OCI-LY7 (cell line): ENCODE data around the gene GRID1. TPM values are rescaled to one million over a fixed set of nuclear protein-coding genes. Genes with fewer than 3 reads are reported as not detected.

Experiments
- BruUV-seq: library from RNA; stranded (reverse); fragments of 400-500 nt; replicated peaks from 2 replicates; lab custom pipeline; 2021; lab: Mats Ljungman, UMichigan
- CTCF ChIA-PET: fragments of 300-600 bp; sonication (Branson Sonifier 250); formaldehyde crosslinking; loops from one replicate; lab custom pipeline; 2022; ENCODE audit warnings: antibody characterized with exemption; ENCODE audit not compliant: unreplicated experiment; lab: Charles Lee
- POLR2A ChIA-PET: fragments of 300-600 bp; sonication (Branson Sonifier 250); formaldehyde crosslinking; loops from one replicate; lab custom pipeline; 2022; ENCODE audit warnings: antibody characterized with exemption; lab: Charles Lee
- DNase-seq: peaks from one replicate; pipeline ENCODE4 v3.0.0-alpha.2; 2015; ENCODE audit warnings: low spot score
- H2AFZ ChIP-seq: fragments of 200-600 bp; sonication (generic), shearing (Covaris generic); 2 replicates; pipeline ENCODE4 v1.6.1; 2014; ENCODE audit warnings: mild to moderate bottlenecking, antibody characterized with exemption, low read length, moderate library complexity
- H3K27ac ChIP-seq: fragments of 200-600 bp; sonication (generic); 2 replicates; pipeline ENCODE4 v1.5.1; 2014; ENCODE audit warnings: mixed run types, low read depth, mild to moderate bottlenecking, moderate library complexity, low read length, inconsistent platforms; ENCODE audit not compliant: poor library complexity, severe bottlenecking
- H3K36me3 ChIP-seq: fragments of 200-600 bp; sonication (generic); 2 replicates; pipeline ENCODE4 v1.6.1; 2014; ENCODE audit warnings: mild to moderate bottlenecking, antibody characterized with exemption, low read length, moderate library complexity, mixed read lengths; ENCODE audit not compliant: insufficient read depth
- H3K4me1 ChIP-seq: fragments of 200-600 bp; sonication (generic); 2 replicates; pipeline ENCODE4 v1.5.1; 2014; ENCODE audit warnings: mild to moderate bottlenecking, low read length; ENCODE audit not compliant: insufficient read depth, poor library complexity, severe bottlenecking
- H3K4me2 ChIP-seq: fragments of 200-600 bp; sonication (generic); 2 replicates; pipeline ENCODE4 v1.6.1; 2014; ENCODE audit warnings: mild to moderate bottlenecking, low read length
- H3K4me3 ChIP-seq: fragments of 200-600 bp; sonication (generic); 2 replicates; pipeline ENCODE4 v1.5.1; 2014; ENCODE audit warnings: mild to moderate bottlenecking, low read depth, low read length; ENCODE audit not compliant: poor library complexity, severe bottlenecking
- H3K79me2 ChIP-seq: fragments of 200-600 bp; sonication (generic); 2 replicates; pipeline ENCODE4 v1.6.1; 2016; ENCODE audit warnings: low read depth, mild to moderate bottlenecking, low read length, moderate library complexity, mixed read lengths; ENCODE audit not compliant: insufficient read depth
- H3K9me2 ChIP-seq: fragments of 200-600 bp; sonication (generic); 2 replicates; pipeline ENCODE4 v1.6.1; 2016; ENCODE audit warnings: mild to moderate bottlenecking, low read length, mixed read lengths; ENCODE audit not compliant: insufficient read depth
- H3K9me3 ChIP-seq: fragments of 200-600 bp; sonication (generic); 2 replicates; pipeline ENCODE4 v1.6.1; 2014; ENCODE audit warnings: mild to moderate bottlenecking, mixed run types, low read length, mixed read lengths
- H4K20me1 ChIP-seq: fragments of 200-600 bp; sonication (generic); 2 replicates; pipeline ENCODE4 v1.6.1; 2014; ENCODE audit warnings: mild to moderate bottlenecking, antibody characterized with exemption, low read length, moderate library complexity, mixed read lengths; ENCODE audit not compliant: insufficient read depth
- CTCF ChIP-seq: fragments of 200-600 bp; sonication (generic); conservative IDR thresholded peaks from 2 replicates; pipeline ENCODE4 v1.5.1; 2014; ENCODE audit warnings: mild to moderate bottlenecking, antibody characterized with exemption, low read length, moderate library complexity, mixed read lengths
- EZH2phosphoT487 ChIP-seq: fragments of 200-600 bp; sonication (generic); IDR thresholded peaks from 2 replicates; pipeline ENCODE4 v1.6.1; 2018; ENCODE audit warnings: low read depth, borderline replicate concordance, mild to moderate bottlenecking, mixed run types, antibody characterized with exemption, low read length, moderate library complexity, mixed read lengths
- intact Hi-C: fragments of 100-400 bp; cut with micrococcal nuclease; formaldehyde crosslinking; loops from one replicate; pipeline ENCODE4 v1.10.0; 2022; ENCODE audit not compliant: unreplicated experiment
- total RNA-seq, 2 experiments: library from RNA; depleted of rRNA in 1 of 2; stranded (reverse); fragments of >200 nt in 1 of 2; shearing (Covaris generic) in 1 of 2; gene quantifications; 2 replicates each; pipeline ENCODE4 v1.2.3, GENCODE V29; 2014 to 2022

GRID1 gene
- total RNA-seq, 2 experiments from 2014 or later = 1.6 to 3.7 TPM

GRCh38 chr10:86182150-86182549, 184.4 kb downstream of the GRID1 start:
- Histone ChIP-seq H3K4me3 (no peak overlapping the region), H3K27ac (no peak overlapping the region), H3K79me2 (no peaks in the 10 kb centered on the region), H3K9me3 (no peaks in the 10 kb centered on the region), H3K9me2 (no peaks in the 10 kb centered on the region), H3K4me2 (no peak overlapping the region), H2AFZ (no peak overlapping the region), H4K20me1 (no peaks in the 10 kb centered on the region), H3K36me3 (no peaks in the 10 kb centered on the region), H3K4me1 (no peaks in the 10 kb centered on the region)
- ChIA-PET CTCF (no interaction called here), POLR2A (interaction anchor here (0.6 kb wide), 1 partner anchor 39 kb away, joined by 3 read pairs; no protein-coding TSS in a partner anchor)
- no TSS peak for BruUV-seq
- intact Hi-C loops = no loop called here
- TF ChIP-seq EZH2phosphoT487 = no peak
- no peak for TF ChIP-seq CTCF
- DNase-seq = no peak

DNA sequence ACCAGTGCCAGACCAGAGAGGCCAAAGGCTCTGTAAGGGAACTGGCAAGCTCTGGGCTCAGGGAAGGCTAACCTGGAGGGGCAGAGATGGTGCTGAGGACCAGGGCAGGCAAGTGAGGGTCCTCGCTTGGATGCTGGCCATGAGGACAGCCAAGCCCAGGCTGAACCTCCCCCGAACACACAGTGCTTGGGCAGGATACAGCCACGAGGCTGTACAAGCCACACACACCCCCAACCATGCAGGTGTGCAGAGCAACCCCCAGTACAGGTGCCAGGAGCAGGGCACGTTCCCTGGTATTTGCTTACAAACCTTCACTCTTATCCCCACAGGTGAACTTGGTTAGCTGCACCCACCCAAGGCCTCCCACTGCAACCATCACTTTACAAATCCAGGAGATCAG, 185.7 kb downstream of the GRID1 start:
- Histone ChIP-seq H3K27ac (no peak overlapping the region), H3K9me3 (no peaks in the 10 kb centered on the region), H3K4me1 (no peaks in the 10 kb centered on the region), H2AFZ (no peak overlapping the region), H3K4me2 (no peak overlapping the region), H3K79me2 (no peaks in the 10 kb centered on the region), H4K20me1 (no peaks in the 10 kb centered on the region), H3K9me2 (no peaks in the 10 kb centered on the region), H3K36me3 (no peaks in the 10 kb centered on the region), H3K4me3 (no peak overlapping the region)
- POLR2A ChIA-PET = no interaction called here
- CTCF ChIA-PET = no interaction called here
- no peak for TF ChIP-seq CTCF
- TF ChIP-seq EZH2phosphoT487 = no peak
- intact Hi-C loops = no loop called here
- no peak for DNase-seq
- BruUV-seq = no TSS peak

GRCh38 chr10:86179961-86180360, 186.6 kb downstream of the GRID1 start:
- no peaks in the 10 kb centered on the region for H3K36me3 ChIP-seq
- no peak overlapping the region for H2AFZ ChIP-seq
- no peaks in the 10 kb centered on the region for H3K79me2 ChIP-seq
- no peak overlapping the region for H3K4me2 ChIP-seq
- H3K9me3 ChIP-seq = no peaks in the 10 kb centered on the region
- H3K27ac ChIP-seq = no peak overlapping the region
- no peak for DNase-seq
- TF ChIP-seq EZH2phosphoT487 (no peak), CTCF (no peak)
- no TSS peak for BruUV-seq
- H3K9me2 ChIP-seq = no peaks in the 10 kb centered on the region
- H3K4me1 ChIP-seq = no peaks in the 10 kb centered on the region
- POLR2A ChIA-PET = no interaction called here
- no peak overlapping the region for H3K4me3 ChIP-seq
- CTCF ChIA-PET = no interaction called here
- intact Hi-C loops = no loop called here
- H4K20me1 ChIP-seq = no peaks in the 10 kb centered on the region
